Right lobe of liver (tissue), 6 donors: ENCODE results near the gene FIBIN. TPM values are rescaled to one million over a fixed set of nuclear protein-coding genes. Genes with fewer than 3 reads are reported as not detected.
"Not testable (repeated sequence)": the region's sequence is repeated elsewhere in the genome, so short reads cannot be mapped to it uniquely, and the experiment has no call there.

Experiments
- ATAC-seq, 4 donors: fragments of 200-7000 bp; cut with Tn5 transposase; one replicate each; pipeline ENCODE4 v1.9.1; 2020; ENCODE audit warnings: mild to moderate bottlenecking in 4 of 4, moderate library complexity in 4 of 4
- DNase-seq, 3 donors: peaks; one replicate each; pipeline ENCODE4 v3.0.0-alpha.2; 2020
- H3K27ac ChIP-seq, 3 donors: fragments of 200-600 bp; one replicate each; pipeline ENCODE4 v1.8.0; 2022
- H3K27me3 ChIP-seq, 2 donors: fragments of 200-600 bp; one replicate each; pipeline ENCODE4 v1.8.0; 2022
- H3K36me3 ChIP-seq, 4 donors: fragments of 200-600 bp; sonication (generic) in 1 of 4; one replicate each; pipeline versions ENCODE4 v1.5.1 to v1.8.0; 2017 to 2022; ENCODE audit warnings: control low read depth in 1 of 4
- H3K4me1 ChIP-seq, 4 donors: fragments of 200-600 bp; sonication (generic) in 1 of 4; one replicate each; pipeline versions ENCODE4 v1.5.1 to v1.8.0; 2017 to 2022; ENCODE audit warnings: control low read depth in 1 of 4
- H3K4me3 ChIP-seq, 3 donors: fragments of 200-600 bp; one replicate each; pipeline ENCODE4 v1.8.0; 2022
- H3K9me3 ChIP-seq, 4 donors: fragments of 200-600 bp; sonication (generic) in 1 of 4; one replicate each; pipeline versions ENCODE4 v1.5.1 to v1.8.0; 2017 to 2022; ENCODE audit warnings: control low read depth in 1 of 4
- POLR2A ChIP-seq: fragments of 450-650 bp; IDR thresholded peaks from one replicate; pipeline ENCODE4 v1.6.1; 2017; ENCODE audit warnings: antibody characterized with exemption, mild to moderate bottlenecking
- WGBS: methylation state at CpG from one replicate; pipeline ENCODE4 v1.1.6; 2018; ENCODE audit warnings: low coverage, low lambda C conversion rate; ENCODE audit not compliant: insufficient coverage; ENCODE audit errors: missing lambda C conversion rate; 5-methylcytosine and 5-hydroxymethylcytosine counted together
- intact Hi-C, 2 donors: fragments of 100-400 bp; cut with DNase I; formaldehyde crosslinking; loops; one replicate each; pipeline versions ENCODE4 v1.11.2 to v1.14.1; 2022
- total RNA-seq, 6 experiments: library from RNA; depleted of rRNA in 2 of 6; stranded (reverse); fragments of >200 nt in 2 of 6; fragmentation: NEBNext Ultra II Directional in 3 of 6; extraction: Animal tissue kit (Norgen Biotek cat#: 25700) in 3 of 6; gene quantifications; one replicate each; pipeline versions ENCODE4 v1.1.0 to v1.2.4, GENCODE V29; 2016 to 2023
- TF ChIP-seq, protein P1 (sequence below), 4 donors: fragments of 200-600 bp in 3 of 4; fragments of 450-650 bp in 1 of 4; IDR thresholded peaks; one replicate each; pipeline versions ENCODE4 v1.5.1 to v1.8.0; 2016 to 2022; ENCODE audit warnings: antibody characterized with exemption in 4 of 4, mild to moderate bottlenecking in 2 of 4
- donor health status: DM: no; HTN: yes; CAD: no.
- donor health status: DM: no; HTN: no; CAD: no.
- donor health status: DM: no; HTN: no; CAD: no.
- donor health status: DM: no; HTN: yes; CAD: no.
- donor health status: DM: no; HTN: yes; CAD: no.

Gene FIBIN
- total RNA-seq, 6 experiments from 2014 or later: 0.87 to 1.6 (median 1.1) TPM

DNA sequence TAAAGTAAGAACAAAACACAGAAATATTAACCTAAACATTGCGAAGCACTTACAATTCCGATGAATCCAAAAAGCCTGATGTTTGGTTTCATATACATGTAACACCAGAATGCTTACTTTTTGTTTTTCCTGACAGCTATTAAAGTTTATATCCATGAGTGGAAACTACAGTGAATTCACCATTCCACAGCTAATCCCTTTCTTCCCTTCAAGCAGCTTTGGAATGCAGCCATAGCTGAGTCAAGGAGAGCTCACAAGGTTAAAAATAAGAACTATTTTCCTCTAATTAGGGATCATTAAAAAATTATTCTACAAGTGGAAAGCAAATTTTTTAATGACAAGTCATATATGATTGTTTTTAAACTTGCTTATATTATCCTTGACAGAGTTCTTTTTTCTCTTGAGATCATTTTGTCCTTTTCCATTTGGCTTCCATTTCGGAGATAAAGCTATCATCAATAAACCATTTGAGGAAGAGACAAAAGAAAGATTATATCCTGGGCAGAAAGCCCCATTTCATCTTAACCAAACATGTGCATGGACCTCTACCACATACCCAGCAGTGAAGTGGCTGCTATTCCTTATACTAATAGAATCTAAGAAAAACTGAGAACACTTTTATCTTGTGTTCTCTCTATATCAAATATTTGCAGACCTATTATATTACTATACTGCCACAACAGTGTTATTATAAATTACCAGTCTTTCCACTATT, 19.7 kb upstream of the FIBIN start:
- intact Hi-C loops: no loop called here
- peaks cover 0 to 4% (median 0%) of the 10 kb centered on the region in 4 donors for H3K9me3 ChIP-seq

DNA sequence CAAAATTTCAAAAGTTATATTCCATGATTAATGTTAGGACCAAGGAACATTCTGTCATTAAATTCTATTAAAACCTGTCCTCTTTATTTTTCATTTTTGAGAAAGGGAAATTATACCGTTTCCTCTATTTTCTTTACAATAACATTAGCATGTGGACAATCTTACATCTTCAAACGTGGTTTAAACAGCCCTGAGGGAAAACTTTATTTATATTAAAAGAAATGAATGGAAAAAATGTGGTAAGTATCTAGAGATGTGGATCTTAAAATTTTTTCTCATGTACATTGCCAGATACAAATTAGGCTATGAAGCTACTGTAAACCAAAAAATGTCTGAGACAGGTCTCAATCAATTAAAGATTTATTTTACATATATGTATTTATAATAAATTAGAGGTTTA, 18.9 kb upstream of the FIBIN start:
- Histone ChIP-seq H3K9me3 (peaks cover 0 to 4% (median 0%) of the 10 kb centered on the region in 4 donors), H3K27me3 (no peaks in the 10 kb centered on the region), H3K4me3 (no peak overlapping the region), H3K36me3 (no peaks in the 10 kb centered on the region), H3K4me1 (no peaks in the 10 kb centered on the region), H3K27ac (no peak overlapping the region)
- intact Hi-C loops: no loop called here
- 39% methylated on average over 2 of the region's 2 CpGs for WGBS
- DNase-seq (no peak), ATAC-seq (no peak)
- TF ChIP-seq, protein P1, sequence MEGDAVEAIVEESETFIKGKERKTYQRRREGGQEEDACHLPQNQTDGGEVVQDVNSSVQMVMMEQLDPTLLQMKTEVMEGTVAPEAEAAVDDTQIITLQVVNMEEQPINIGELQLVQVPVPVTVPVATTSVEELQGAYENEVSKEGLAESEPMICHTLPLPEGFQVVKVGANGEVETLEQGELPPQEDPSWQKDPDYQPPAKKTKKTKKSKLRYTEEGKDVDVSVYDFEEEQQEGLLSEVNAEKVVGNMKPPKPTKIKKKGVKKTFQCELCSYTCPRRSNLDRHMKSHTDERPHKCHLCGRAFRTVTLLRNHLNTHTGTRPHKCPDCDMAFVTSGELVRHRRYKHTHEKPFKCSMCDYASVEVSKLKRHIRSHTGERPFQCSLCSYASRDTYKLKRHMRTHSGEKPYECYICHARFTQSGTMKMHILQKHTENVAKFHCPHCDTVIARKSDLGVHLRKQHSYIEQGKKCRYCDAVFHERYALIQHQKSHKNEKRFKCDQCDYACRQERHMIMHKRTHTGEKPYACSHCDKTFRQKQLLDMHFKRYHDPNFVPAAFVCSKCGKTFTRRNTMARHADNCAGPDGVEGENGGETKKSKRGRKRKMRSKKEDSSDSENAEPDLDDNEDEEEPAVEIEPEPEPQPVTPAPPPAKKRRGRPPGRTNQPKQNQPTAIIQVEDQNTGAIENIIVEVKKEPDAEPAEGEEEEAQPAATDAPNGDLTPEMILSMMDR (IDR thresholded peaks at IDR 0.05): no peak
- TF ChIP-seq POLR2A: no peak

More for the DNA sequence above, 19.7 kb upstream of the FIBIN start:
- no peak for TF ChIP-seq POLR2A
- TF ChIP-seq, protein P1 (IDR thresholded peaks at IDR 0.05): no peak
- Histone ChIP-seq H3K4me3 (no peak overlapping the region), H3K4me1 (no peaks in the 10 kb centered on the region), H3K27me3 (no peaks in the 10 kb centered on the region), H3K36me3 (no peaks in the 10 kb centered on the region), H3K27ac (no peak overlapping the region)
- no peak for ATAC-seq
- 72% methylated on average over 3 of the region's 3 CpGs for WGBS
- no peak for DNase-seq

DNA sequence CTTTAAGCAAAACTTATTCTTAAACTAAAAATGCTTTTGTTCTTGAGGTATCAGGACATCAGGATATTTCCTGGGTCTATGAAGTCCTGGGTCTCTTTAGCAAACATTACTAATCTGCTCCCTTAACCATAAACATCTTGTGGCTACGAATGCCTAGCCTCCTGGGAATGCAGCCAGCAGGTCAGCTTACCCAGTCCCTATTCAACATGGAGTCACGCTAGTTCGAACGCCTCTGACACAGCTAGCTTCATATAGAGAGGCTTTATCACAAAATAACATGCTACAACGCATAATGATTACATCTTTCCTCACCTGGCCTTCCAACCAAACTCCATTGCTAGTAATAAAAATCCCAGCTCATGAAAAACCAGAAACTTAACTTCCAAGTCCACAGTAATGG, 17.5 kb upstream of the FIBIN start:
- no peak for TF ChIP-seq POLR2A
- TF ChIP-seq, protein P1 (IDR thresholded peaks at IDR 0.05): no peak
- Histone ChIP-seq H3K9me3 (peaks cover 0 to 4% (median 0%) of the 10 kb centered on the region in 4 donors), H3K36me3 (no peaks in the 10 kb centered on the region), H3K27ac (no peak overlapping the region), H3K4me1 (no peaks in the 10 kb centered on the region), H3K4me3 (no peak overlapping the region), H3K27me3 (no peaks in the 10 kb centered on the region)
- ATAC-seq: no peak
- intact Hi-C loops: no loop called here
- no peak for DNase-seq
- WGBS: 89% methylated on average over 5 of the region's 5 CpGs

DNA sequence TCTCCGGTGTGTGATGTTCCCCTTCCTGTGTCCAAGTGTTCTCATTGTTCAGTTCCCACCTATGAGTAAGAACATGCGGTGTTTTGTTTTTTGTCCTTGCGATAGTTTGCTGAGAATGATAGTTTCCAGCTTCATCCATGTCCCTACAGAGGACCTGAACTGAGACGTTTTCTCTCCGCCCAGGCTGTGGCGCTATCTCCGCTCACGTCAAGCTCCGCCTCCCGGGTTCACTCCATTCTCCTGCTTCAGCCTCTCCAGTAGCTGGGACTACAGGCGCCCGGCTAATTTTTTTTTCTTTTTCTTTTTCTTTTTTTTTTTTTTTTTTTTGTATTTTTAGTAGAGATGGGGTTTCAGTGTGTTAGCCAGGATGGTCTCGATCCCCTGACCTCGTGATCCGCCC, 16.7 kb upstream of the FIBIN start:
- H3K27ac ChIP-seq, H3K27me3 ChIP-seq, ATAC-seq, H3K4me3 ChIP-seq, intact Hi-C loops, H3K9me3 ChIP-seq, DNase-seq, H3K36me3 ChIP-seq, H3K4me1 ChIP-seq: not testable (repeated sequence)
- WGBS: 87% methylated on average over 9 of the region's 15 CpGs

DNA sequence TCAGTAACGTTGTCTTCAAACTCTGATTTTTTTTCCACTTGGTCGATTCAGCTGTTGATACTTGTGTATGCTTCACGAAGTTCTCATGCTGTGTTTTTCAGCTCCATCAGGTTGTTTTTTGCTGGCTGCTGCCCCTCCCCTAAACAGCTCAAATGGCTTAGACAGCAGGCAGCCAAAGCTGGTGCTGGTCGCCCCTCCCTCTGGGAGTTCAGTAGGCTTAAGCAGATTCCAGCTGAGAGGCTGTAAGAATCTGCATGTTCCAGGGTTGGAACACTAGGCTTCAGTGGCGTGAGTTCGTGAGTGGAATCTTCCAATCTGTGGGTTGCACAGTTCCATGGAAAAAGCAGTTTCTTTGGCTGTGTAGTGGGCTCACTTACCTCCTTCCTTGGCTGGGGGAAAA, 10.3 kb upstream of the FIBIN start:
- H3K9me3 ChIP-seq: no peaks in the 10 kb centered on the region
- no peaks in the 10 kb centered on the region for H3K27me3 ChIP-seq
- no peak for TF ChIP-seq POLR2A
- TF ChIP-seq, protein P1 (IDR thresholded peaks at IDR 0.05): no peak
- H3K4me3 ChIP-seq: no peak overlapping the region
- 47% methylated on average over 3 of the region's 6 CpGs for WGBS
- ATAC-seq: no peak
- no peak for DNase-seq
- no peaks in the 10 kb centered on the region for H3K36me3 ChIP-seq
- H3K27ac ChIP-seq: no peak overlapping the region
- no peaks in the 10 kb centered on the region for H3K4me1 ChIP-seq
- intact Hi-C loops: no loop called here
